Lower leg skin (tissue), 3 donors: Measurements from ENCODE around the gene PLA2G2A.

Source experiments
- CTCF ChIP-seq, 3 donors: fragments of 450-650 bp; IDR thresholded peaks; one replicate each; pipeline ENCODE4 v1.5.1; 2016; ENCODE audit warnings: antibody characterized with exemption in 3 of 3, mild to moderate bottlenecking in 3 of 3, moderate library complexity in 2 of 3
- POLR2A ChIP-seq, 2 donors: fragments of 450-650 bp; IDR thresholded peaks; one replicate each; pipeline ENCODE4 v1.6.1; 2016 to 2017; ENCODE audit warnings: antibody characterized with exemption in 2 of 2, mild to moderate bottlenecking in 1 of 2, moderate library complexity in 1 of 2

GRCh38 chr1:19976317-19977003 is 3.0 kb downstream of the PLA2G2A start:
- TF ChIP-seq CTCF (IDR thresholded peaks at IDR 0.05): no peak
- no peak for TF ChIP-seq POLR2A (IDR thresholded peaks at IDR 0.05)
